ENCODE results near the gene PLCL1.

GRCh38 chr2:197982565-197982964 lies 178.2 kb downstream of the PLCL1 start:
- TF ChIP-seq CTCF (IDR thresholded peaks at IDR 0.05) (no peak), ZFX (IDR thresholded peaks at IDR 0.05; ENCODE audit: borderline replicate concordance) (no peak)

Measured in 22Rv1 (cell line).